Measurements from ENCODE around the gene DLG2.

Gene DLG2

GRCh38 chr11:84437071-84437980, 1189.8 kb downstream of the DLG2 start:
- TF ChIP-seq CTCF (IDR thresholded peaks at IDR 0.05; ENCODE audit: insufficient read depth, low read length, missing control alignments): no peak
- ChIA-PET POLR2A (no interaction called here), CTCF (interaction anchor here (0.6 kb wide), 1 partner anchor 618 kb away, joined by 3 read pairs; no protein-coding TSS in a partner anchor)
- no peak overlapping the region for H3K4me3 ChIP-seq (ENCODE audit: low read depth, low read length)
- no peak for DNase-seq (ENCODE audit: low read depth, low spot score)

GRCh38 chr11:84430661-84431060, 1196.5 kb downstream of the DLG2 start:
- ChIA-PET CTCF (no interaction called here), POLR2A (no interaction called here)
- no peak for DNase-seq (ENCODE audit: low read depth, low spot score)
- H3K4me3 ChIP-seq (ENCODE audit: low read depth, low read length): no peak overlapping the region
- TF ChIP-seq CTCF (IDR thresholded peaks at IDR 0.05; ENCODE audit: insufficient read depth, low read length, missing control alignments): no peak

- no peak overlapping the region for H3K4me3 ChIP-seq (ENCODE audit: low read depth, low read length)
- CTCF ChIA-PET: no interaction called here
- POLR2A ChIA-PET: no interaction called here
- DNase-seq (ENCODE audit: low read depth, low spot score): no peak
- TF ChIP-seq CTCF (IDR thresholded peaks at IDR 0.05; ENCODE audit: insufficient read depth, low read length, missing control alignments): no peak
These were observed 1201.5 kb downstream of the DLG2 start for GRCh38 chr11:84425673-84426072.

- no peak for DNase-seq (ENCODE audit: low read depth, low spot score)
- POLR2A ChIA-PET: no interaction called here
- CTCF ChIA-PET: no interaction called here
- TF ChIP-seq CTCF (IDR thresholded peaks at IDR 0.05; ENCODE audit: insufficient read depth, low read length, missing control alignments): no peak
- no peak overlapping the region for H3K4me3 ChIP-seq (ENCODE audit: low read depth, low read length)
These were observed 1206.9 kb downstream of the DLG2 start for GRCh38 chr11:84420271-84420670.

- POLR2A ChIA-PET: no interaction called here
- no peak overlapping the region for H3K4me3 ChIP-seq (ENCODE audit: low read depth, low read length)
- DNase-seq (ENCODE audit: low read depth, low spot score): no peak
- CTCF ChIA-PET: no interaction called here
- TF ChIP-seq CTCF (IDR thresholded peaks at IDR 0.05; ENCODE audit: insufficient read depth, low read length, missing control alignments): no peak
These were observed 1207.5 kb downstream of the DLG2 start for GRCh38 chr11:84419616-84420015.

GRCh38 chr11:84414920-84415319, 1212.2 kb downstream of the DLG2 start:
- no peak for DNase-seq (ENCODE audit: low read depth, low spot score)
- no peak for TF ChIP-seq CTCF (IDR thresholded peaks at IDR 0.05; ENCODE audit: insufficient read depth, low read length, missing control alignments)
- POLR2A ChIA-PET: no interaction called here
- no peak overlapping the region for H3K4me3 ChIP-seq (ENCODE audit: low read depth, low read length)
- CTCF ChIA-PET: no interaction called here
